Sigmoid colon (tissue), 7 donors: ENCODE measurements around the gene FCHSD2. TPM values are rescaled to one million over a fixed set of nuclear protein-coding genes. Genes with fewer than 3 reads are reported as not detected.
"Not testable (repeated sequence)": the region's sequence is repeated elsewhere in the genome, so short reads cannot be mapped to it uniquely, and the experiment has no call there.

Experiments
- DNase-seq: peaks from one replicate; pipeline ENCODE4 v3.0.0-alpha.2; 2019
- H3K27ac ChIP-seq, 4 donors: fragments of 200-600 bp; sonication (generic); one replicate each; pipeline ENCODE4 v1.5.1; 2016 to 2019; ENCODE audit warnings: mild to moderate bottlenecking in 1 of 4
- H3K27me3 ChIP-seq, 3 donors: fragments of 200-600 bp; sonication (generic); one replicate each; pipeline ENCODE4 v1.5.1; 2019; ENCODE audit warnings: mild to moderate bottlenecking in 1 of 3
- H3K36me3 ChIP-seq, 4 donors: fragments of 200-600 bp; sonication (generic); one replicate each; pipeline ENCODE4 v1.5.1; 2016 to 2019
- H3K4me1 ChIP-seq, 4 donors: fragments of 200-600 bp; sonication (generic); one replicate each; pipeline ENCODE4 v1.5.1; 2017 to 2019
- H3K4me3 ChIP-seq, 4 donors: fragments of 200-600 bp; sonication (generic); one replicate each; pipeline ENCODE4 v1.5.1; 2017 to 2019; ENCODE audit warnings: mild to moderate bottlenecking in 2 of 4, moderate library complexity in 1 of 4
- H3K9me3 ChIP-seq, 4 donors: fragments of 200-600 bp in 3 of 4; sonication (generic) in 3 of 4; one replicate each; pipeline versions ENCODE4 v1.5.1 to v1.6.1; 2013 to 2019
- EP300 ChIP-seq, 4 donors: sonication (generic); formaldehyde crosslinking; IDR thresholded peaks; one replicate each; pipeline ENCODE4 v1.6.1; 2017; ENCODE audit warnings: antibody characterized with exemption in 4 of 4
- POLR2A ChIP-seq, 2 donors: fragments of 450-650 bp; IDR thresholded peaks; one replicate each; pipeline ENCODE4 v1.6.1; 2016; ENCODE audit warnings: antibody characterized with exemption in 2 of 2, mild to moderate bottlenecking in 2 of 2, moderate library complexity in 2 of 2
- POLR2AphosphoS5 ChIP-seq, 4 donors: sonication (generic); formaldehyde crosslinking; IDR thresholded peaks; one replicate each; pipeline ENCODE4 v1.6.1; 2017; ENCODE audit warnings: antibody characterized with exemption in 4 of 4
- WGBS, 2 donors: extraction: QIAGEN DNeasy Blood & Tissue Kit; methylation state at CpG; one replicate each; pipeline ENCODE4 v1.1.7; 2013; 5-methylcytosine and 5-hydroxymethylcytosine counted together
- intact Hi-C: fragments of 100-400 bp; cut with DNase I; formaldehyde crosslinking; loops from one replicate; pipeline ENCODE4 v1.15.1; 2023
- polyA plus RNA-seq, 3 donors: library from polyadenylated mRNA; stranded (reverse); fragments of 200-250 nt; gene quantifications; one replicate each; pipeline ENCODE4 v1.2.3, GENCODE V29; 2013
- total RNA-seq, 4 donors: library from RNA; depleted of rRNA; stranded (reverse); fragments of >200 nt; gene quantifications; one replicate each; pipeline ENCODE4 v1.1.0, GENCODE V29; 2016
- TF ChIP-seq, protein P1 (sequence below), 4 experiments: fragments of 450-650 bp in 3 of 4; fragments of 200-600 bp in 1 of 4; IDR thresholded peaks; one replicate each; pipeline ENCODE4 v1.5.1; 2016 to 2019; ENCODE audit warnings: antibody characterized with exemption in 4 of 4, mild to moderate bottlenecking in 3 of 4, moderate library complexity in 2 of 4
- donor health status: healthy with polysubstance abuse.
- donor health status: Bipolar disorder and iron deficiency.
- donor health status: healthy.

Gene FCHSD2
- total and polyA plus RNA-seq, 7 donors = 6.9 to 36.3 (median 18.6) TPM

DNA sequence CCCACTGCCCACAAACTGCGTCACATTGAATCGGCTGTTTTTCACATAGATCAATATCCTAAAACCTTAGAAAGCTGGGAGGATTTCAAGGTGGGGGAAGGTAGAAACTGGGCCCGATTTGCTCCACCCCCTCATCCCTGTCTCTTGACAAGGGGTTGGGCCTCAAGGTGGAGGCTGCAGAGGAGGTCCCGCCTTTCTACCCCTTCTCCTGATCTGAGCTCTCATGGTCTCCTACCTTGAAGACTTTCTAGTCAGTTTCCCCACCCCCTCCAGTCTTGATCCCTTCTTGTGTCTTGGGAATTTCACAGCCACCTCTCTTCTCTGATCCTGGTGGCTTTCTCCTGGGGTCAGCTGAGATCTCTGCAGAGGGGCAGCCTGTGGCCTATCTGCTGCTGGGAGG, 343.8 kb downstream of the FCHSD2 start:
- Histone ChIP-seq H3K9me3 (no peaks in the 10 kb centered on the region), H3K27me3 (no peaks in the 10 kb centered on the region), H3K36me3 (no peaks in the 10 kb centered on the region), H3K4me1 (peaks cover 0 to 10% (median 9%) of the 10 kb centered on the region in 4 donors), H3K27ac (no peak overlapping the region), H3K4me3 (no peak overlapping the region)
- no peak for DNase-seq
- no peak for TF ChIP-seq POLR2A (IDR thresholded peaks at IDR 0.05)
- TF ChIP-seq, protein P1, sequence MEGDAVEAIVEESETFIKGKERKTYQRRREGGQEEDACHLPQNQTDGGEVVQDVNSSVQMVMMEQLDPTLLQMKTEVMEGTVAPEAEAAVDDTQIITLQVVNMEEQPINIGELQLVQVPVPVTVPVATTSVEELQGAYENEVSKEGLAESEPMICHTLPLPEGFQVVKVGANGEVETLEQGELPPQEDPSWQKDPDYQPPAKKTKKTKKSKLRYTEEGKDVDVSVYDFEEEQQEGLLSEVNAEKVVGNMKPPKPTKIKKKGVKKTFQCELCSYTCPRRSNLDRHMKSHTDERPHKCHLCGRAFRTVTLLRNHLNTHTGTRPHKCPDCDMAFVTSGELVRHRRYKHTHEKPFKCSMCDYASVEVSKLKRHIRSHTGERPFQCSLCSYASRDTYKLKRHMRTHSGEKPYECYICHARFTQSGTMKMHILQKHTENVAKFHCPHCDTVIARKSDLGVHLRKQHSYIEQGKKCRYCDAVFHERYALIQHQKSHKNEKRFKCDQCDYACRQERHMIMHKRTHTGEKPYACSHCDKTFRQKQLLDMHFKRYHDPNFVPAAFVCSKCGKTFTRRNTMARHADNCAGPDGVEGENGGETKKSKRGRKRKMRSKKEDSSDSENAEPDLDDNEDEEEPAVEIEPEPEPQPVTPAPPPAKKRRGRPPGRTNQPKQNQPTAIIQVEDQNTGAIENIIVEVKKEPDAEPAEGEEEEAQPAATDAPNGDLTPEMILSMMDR (IDR thresholded peaks at IDR 0.05) = no peak
- TF ChIP-seq EP300 (IDR thresholded peaks at IDR 0.05) = no peak
- no peak for TF ChIP-seq POLR2AphosphoS5 (IDR thresholded peaks at IDR 0.05)
- WGBS, 2 donors = 78 to 83% methylated on average over 4 of the region's 4 CpGs
- intact Hi-C loops = loop anchor here (10.0 kb wide), 1 partner anchor 214 kb away; no protein-coding TSS in a partner anchor

DNA sequence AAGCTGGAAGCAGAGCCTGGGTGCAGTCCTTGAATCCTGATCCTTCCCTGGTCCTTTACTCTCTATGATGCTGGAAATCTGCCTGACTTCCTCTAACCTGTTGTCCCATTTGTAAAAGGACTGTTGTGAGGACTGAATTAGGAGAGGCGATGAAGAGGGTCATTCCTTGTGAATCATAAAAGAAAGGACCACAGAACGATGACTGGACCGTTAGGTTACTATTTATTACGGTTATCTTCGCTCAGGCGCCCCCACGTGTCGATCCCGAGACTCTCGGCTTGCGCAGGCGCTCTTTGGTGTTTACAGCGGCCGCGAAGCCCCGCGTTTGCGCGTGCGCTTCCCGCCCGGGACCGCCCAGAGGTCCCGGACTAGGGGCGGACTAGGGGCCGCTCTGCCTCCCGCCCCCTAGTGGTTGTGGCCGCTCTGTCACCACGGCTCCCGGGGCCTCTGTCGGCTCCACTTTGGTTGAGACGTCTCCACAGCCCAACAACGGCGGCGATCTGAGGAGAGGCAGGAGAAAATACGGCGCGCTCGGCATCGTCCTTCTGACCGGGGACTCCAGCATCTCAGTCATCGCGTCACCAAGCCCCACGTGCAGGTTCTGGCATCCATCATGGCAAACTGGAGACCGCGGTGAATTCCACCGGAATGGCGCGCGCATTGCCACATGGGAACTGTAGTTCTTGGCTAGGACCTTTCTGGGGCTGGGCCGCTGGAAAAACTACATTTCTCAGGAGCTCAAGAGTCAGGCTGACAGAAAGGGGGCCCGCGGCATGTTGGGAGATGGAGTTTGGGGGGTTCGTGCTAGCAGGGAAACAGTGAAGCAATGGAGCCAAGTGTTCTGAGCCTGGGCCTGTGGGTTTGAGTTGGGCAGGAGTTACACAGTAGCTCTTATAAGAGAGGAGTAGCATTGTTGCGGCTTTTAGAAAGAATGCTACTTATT, 348.4 kb downstream of the FCHSD2 start, which contains the start of gene STARD10:
Gene STARD10, minus strand, starts transcription at position 623 of the 943 bp plus-strand sequence. CDS start 12,866 bp downstream, outside the sequence.
- Histone ChIP-seq H3K27ac (peak within 1 kb of the TSS; percentile 88 to 95 (median 90)), H3K36me3 (no peaks in the 10 kb centered on the region), H3K4me1 (peaks cover 0 to 23% (median 19%) of the 10 kb centered on the region in 4 donors), H3K4me3 (peak within 1 kb of the TSS; percentile 44 to 68 (median 64)), H3K9me3 (no peaks in the 10 kb centered on the region), H3K27me3 (no peaks in the 10 kb centered on the region)
- DNase-seq = peak; percentile 97
- intact Hi-C loops = loop anchor here (1.0 to 10.0 kb wide), 4 partner anchors 21 to 209 kb away; partner anchors contain the start of genes ARAP1 and ATG16L2
- TF ChIP-seq POLR2A (IDR thresholded peaks at IDR 0.05) (peak in 1 of 2 donors; percentile 7), EP300 (IDR thresholded peaks at IDR 0.05) (peak in 1 of 4 donors; percentile 82), POLR2AphosphoS5 (IDR thresholded peaks at IDR 0.05) (peak; percentile 61 to 79 (median 76))
- TF ChIP-seq, protein P1 (IDR thresholded peaks at IDR 0.05) = peak; percentile 91 to 100 (median 100)
- 2% methylated on average over 55 of the region's 55 CpGs for WGBS, 2 donors

DNA sequence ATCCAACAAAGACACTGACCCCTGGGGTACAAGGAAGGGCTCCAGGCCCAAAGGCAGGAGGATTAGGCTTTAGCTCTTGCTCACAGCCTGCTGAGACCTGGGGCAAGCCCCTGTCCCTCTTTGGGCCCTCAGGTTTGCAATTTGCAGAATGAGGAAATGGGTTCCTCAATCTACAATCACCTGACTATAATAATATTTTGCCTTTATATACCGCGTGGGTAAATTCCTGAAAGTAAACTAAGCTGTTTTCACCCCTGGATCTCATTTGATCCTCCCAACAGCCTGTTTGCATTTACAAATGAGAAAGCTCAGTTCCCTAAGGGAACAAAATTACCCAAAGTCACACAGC, 349.1 kb downstream of the FCHSD2 start:
- TF ChIP-seq POLR2A (IDR thresholded peaks at IDR 0.05) = no peak
- TF ChIP-seq, protein P1 (IDR thresholded peaks at IDR 0.05) = no peak
- TF ChIP-seq POLR2AphosphoS5 (IDR thresholded peaks at IDR 0.05) = no peak
- TF ChIP-seq EP300 (IDR thresholded peaks at IDR 0.05) = no peak
- peak overlapping the region in 3 of 4 donors; percentile 63 to 68 (median 65) for H3K4me3 ChIP-seq
- H3K4me1 ChIP-seq = peaks cover 0 to 23% (median 19%) of the 10 kb centered on the region in 4 donors
- H3K27me3 ChIP-seq = no peaks in the 10 kb centered on the region
- H3K36me3 ChIP-seq = no peaks in the 10 kb centered on the region
- no peaks in the 10 kb centered on the region for H3K9me3 ChIP-seq
- peak overlapping the region; percentile 88 to 95 (median 90) for H3K27ac ChIP-seq
- intact Hi-C loops = loop anchor here (1.0 to 10.0 kb wide), 4 partner anchors 22 to 208 kb away; partner anchors contain the start of genes ARAP1 and ATG16L2
- DNase-seq = no peak
- 30 to 56% methylated on average over 2 of the region's 2 CpGs for WGBS, 2 donors

DNA sequence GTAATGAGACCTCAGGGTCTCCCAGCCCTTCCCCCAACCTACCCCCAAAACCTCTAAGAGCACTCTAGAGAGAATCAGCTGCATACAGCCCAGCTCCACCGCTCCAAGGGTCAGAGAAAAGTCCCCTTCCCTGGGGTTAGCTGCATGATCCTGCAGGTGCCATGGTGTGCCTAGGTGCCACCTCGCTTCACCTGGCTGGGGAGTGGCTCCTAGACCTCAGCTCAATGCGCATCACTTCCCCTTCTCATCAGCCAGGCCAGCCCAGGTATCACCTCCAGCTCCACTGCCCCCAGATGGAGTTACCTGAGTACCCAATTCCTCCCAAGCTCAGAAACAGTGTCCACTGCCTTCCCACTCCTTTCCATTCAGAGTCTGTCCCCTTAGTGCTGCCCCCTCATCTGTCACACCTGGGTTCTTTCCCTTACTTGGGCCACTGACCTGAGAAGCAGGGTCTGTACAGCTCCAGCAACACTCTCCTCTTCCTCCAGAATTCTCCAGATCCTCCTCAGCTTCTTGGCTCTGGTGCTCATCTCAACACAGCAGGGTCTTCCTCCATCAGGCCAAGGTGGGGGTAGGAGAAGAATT, 349.6 kb downstream of the FCHSD2 start:
- no peak overlapping the region for H3K4me3 ChIP-seq
- WGBS, 2 donors = 92 to 96% methylated on average over 3 of the region's 3 CpGs

DNA sequence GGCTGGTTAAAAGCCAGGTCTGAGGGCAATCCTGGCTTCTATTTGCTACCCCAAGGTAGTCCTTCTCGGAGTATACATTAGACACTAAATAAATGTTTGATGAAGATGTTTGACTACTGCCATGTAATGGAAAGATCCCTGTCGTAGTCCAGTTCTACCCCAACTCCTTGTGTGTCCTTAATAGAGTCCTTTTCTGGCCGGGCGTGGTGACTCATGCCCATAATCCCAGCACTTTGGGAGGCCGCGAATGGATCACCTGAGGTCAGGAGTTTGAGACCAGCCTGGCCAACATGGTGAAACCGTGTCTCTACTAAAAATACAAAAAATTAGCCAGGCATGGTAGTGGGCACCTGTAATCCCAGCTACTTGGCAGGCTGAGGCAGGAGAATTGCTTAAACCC, 350.9 kb downstream of the FCHSD2 start:
- WGBS, 2 donors = 81 to 93% methylated on average over 7 of the region's 7 CpGs
- intact Hi-C loops = loop anchor here (10.0 kb wide), 1 partner anchor 206 kb away; no protein-coding TSS in a partner anchor
- not testable (repeated sequence) for H3K4me3 ChIP-seq, H3K27ac ChIP-seq, H3K36me3 ChIP-seq, H3K27me3 ChIP-seq, DNase-seq, H3K9me3 ChIP-seq
- peaks cover 0 to 23% (median 19%) of the 10 kb centered on the region in 4 donors for H3K4me1 ChIP-seq

More for the DNA sequence above, 349.6 kb downstream of the FCHSD2 start:
- intact Hi-C loops = loop anchor here (1.0 to 10.0 kb wide), 4 partner anchors 22 to 208 kb away; partner anchors contain the start of genes ARAP1 and ATG16L2
- peaks cover 0 to 23% (median 19%) of the 10 kb centered on the region in 4 donors for H3K4me1 ChIP-seq
- no peaks in the 10 kb centered on the region for H3K27me3 ChIP-seq
- H3K27ac ChIP-seq = peak overlapping the region; percentile 88 to 95 (median 90)
- H3K9me3 ChIP-seq = no peaks in the 10 kb centered on the region
- no peak for TF ChIP-seq POLR2AphosphoS5 (IDR thresholded peaks at IDR 0.05)
- TF ChIP-seq, protein P1 (IDR thresholded peaks at IDR 0.05) = no peak
- no peak for TF ChIP-seq EP300 (IDR thresholded peaks at IDR 0.05)
- no peak for TF ChIP-seq POLR2A (IDR thresholded peaks at IDR 0.05)
- no peaks in the 10 kb centered on the region for H3K36me3 ChIP-seq
- no peak for DNase-seq
